DMS79 treated with DMSO at 0.1 percent for 48 hours (cell line): ENCODE results near the gene CDK5RAP1.

Experiments
- DNase-seq: peaks from one replicate; lab custom pipeline; 2025; lab: John Stamatoyannopoulos, UW

CDK5RAP1 gene

DNA sequence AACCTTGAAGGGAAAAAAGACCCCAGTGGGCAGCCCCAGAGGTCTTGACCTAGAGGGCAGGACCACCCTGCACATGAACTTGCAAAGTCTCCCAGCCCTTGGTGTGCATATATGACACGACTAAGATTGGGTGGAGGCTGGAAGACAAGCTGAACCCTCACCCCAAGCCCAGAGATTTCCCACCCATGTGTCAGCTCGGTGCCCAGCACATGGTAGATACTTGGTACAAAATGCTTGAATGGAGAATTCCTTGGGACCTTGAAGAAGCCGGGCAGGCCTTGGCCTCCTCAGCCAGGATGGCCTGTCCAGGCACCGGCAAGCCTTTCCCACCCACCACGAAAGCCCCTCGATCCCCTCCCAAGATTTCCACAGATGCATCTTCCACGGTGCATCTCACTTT, 67.7 kb downstream of the CDK5RAP1 start:
- DNase-seq = no peak

DNA sequence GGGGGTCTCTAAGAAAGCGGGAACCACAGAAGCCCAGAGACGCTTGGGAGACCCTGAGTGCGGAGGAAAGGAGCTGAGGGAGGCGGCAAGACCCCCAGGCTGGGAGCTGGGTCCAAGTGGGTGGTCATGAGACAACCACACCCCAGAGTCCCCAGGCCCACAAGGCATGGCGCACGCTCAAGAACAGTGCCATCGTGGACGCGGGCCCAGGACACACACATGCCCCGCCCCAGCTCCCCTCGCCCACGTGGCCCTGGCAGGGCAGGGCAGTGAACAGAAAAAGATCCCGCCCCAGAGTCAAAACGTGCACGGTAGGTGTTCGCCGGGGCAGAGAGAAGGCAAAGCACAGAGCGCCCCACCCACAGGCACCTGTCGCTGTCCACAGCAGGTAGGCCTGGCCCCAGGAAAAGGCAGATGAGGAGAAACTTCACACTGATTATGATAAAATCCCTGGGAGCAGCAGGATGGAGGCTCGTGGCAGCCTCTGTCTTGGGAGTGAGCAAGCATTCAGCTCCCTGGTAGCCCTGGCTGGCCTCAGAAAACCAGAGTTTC, 68.3 kb downstream of the CDK5RAP1 start:
- no peak for DNase-seq

DNA sequence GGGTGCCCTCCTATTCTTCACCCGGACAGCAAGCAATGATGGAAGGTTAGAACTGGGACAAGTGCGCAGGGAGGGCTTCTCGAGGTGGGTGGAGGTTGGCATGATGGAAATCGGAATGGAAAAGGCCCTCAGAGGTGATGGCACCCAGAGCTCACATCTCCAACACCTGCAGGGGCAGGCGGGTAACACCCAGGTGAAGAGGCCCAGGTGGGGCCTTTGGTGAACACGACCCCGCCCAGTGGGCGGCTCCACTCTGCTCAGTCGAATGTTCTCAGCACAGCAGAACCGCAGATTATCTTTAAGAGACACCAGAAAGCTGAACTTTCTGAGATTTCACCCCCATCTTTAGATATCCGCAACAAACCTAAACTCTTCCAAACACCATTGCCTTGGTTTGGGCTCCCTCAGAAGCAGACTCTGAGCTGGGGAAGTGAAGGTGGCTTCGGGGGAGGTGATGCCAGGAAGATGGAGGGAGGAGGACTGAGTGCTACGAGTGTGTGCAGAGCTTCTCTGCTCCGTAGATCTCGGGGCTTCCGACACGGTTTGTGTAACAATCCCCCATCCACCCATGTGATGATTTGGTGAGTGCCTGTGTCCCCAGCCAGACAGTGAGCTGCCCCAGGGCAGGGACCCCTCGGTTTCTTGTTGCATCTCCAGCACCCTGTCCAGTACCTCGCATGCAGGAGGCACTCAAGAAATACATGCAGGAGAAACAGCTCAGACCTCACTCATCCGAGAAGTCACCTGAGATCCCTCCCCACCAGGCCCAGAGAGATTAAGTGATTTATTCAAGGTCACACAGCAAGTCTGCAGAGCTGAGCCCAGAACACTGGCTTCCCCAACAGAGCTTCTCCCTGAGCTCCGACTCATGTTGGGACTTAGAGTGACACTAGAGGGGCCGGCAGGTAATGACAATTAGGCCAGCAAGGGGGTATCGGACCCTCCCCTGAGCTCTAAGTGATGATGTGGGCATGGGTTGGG, 72.9 kb downstream of the CDK5RAP1 start:
- no peak for DNase-seq

DNA sequence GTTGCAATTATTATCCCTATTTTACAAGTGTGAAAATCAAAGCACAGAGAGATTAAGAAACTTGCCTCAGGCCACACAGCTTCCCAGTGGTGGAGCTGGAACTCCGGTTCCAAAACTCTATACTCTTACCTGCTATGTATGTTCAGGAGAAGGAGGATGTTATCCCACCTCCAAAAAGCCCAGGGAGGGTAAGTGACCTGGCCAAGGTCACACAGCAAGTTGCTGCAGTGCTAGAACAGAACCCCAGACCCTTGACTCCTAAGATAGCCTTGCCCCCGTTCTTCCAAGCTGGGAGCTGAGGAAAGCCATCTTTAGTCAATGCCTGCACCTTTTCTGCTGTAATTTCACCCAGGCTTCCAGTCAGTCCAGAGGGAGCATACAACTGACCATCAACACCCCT, 76.0 kb downstream of the CDK5RAP1 start:
- no peak for DNase-seq

DNA sequence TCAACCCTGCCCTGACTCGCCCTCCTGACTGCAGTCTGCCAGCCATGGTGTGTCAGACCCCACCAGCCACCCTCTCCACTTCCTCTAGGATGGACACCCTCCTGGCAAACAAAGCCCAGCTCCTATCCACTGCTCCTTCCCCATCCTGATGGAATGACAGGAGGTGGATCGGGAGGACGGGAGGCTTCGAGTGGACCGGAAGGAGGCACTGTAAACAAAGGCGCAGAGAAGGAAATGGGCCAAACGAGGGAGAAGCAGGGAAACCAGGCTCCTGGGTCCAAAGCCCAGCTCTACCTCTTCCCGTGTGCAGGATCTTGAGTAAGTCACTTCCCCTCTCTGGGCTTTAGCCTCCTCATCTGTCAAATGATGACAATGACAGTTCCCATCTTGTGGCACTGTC, 78.1 kb downstream of the CDK5RAP1 start:
- no peak for DNase-seq

DNA sequence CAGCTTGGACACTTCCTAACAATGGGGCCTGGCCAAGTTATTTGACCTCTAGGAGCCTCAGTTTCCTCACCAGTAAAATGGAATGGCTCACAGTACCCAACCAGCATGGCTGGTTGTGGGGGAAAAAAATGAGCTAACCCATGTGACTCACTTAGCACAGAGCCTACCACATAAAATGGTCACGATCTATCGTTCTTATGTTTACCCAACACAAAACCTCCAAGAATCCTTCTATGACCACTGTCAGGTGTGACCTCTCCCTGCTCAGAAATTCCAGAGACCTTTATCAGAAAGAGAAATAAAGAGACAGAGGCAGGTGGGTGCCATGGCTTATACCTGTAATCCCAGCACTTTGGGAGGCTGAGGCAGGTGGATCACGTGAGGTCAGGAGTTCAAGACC, 78.9 kb downstream of the CDK5RAP1 start:
- DNase-seq = no peak

DNA sequence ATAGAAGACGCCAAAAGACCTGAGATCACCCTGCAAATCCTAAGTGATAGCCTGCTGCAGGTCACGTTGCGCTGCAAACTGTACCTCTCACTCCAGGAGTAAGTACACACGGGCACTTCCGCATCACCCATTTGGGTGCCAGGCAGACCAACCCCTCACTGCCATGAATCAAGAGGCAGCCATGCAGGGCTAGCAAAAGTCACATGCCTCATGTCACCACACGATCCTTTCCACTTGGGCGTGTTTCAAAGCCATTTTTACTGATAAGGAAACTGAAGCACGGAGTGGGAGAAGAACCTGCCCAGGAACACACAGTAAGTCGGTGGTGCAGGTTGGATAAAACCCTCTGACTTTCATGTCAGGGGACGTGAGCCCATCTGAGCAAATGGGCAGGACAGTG, 81.3 kb downstream of the CDK5RAP1 start:
- no peak for DNase-seq

DNA sequence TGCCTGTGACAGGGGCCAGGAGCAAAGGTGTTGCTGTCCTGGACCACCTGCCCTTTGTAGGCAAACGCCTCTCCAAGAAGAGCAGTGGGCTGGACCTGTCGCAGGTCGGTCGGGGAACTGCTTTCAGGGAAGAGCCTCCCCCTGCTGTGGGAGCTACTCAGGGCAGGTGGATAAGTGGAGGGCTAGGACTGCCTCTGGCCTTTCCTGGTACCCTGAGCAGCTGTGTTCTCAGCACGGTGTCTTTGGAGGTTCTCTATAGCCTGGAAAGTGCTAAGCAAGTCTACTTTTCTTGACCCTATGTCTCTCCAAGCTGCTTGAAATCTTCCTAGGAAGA, 83.3 kb downstream of the CDK5RAP1 start:
- DNase-seq = peak; percentile 3

DNA sequence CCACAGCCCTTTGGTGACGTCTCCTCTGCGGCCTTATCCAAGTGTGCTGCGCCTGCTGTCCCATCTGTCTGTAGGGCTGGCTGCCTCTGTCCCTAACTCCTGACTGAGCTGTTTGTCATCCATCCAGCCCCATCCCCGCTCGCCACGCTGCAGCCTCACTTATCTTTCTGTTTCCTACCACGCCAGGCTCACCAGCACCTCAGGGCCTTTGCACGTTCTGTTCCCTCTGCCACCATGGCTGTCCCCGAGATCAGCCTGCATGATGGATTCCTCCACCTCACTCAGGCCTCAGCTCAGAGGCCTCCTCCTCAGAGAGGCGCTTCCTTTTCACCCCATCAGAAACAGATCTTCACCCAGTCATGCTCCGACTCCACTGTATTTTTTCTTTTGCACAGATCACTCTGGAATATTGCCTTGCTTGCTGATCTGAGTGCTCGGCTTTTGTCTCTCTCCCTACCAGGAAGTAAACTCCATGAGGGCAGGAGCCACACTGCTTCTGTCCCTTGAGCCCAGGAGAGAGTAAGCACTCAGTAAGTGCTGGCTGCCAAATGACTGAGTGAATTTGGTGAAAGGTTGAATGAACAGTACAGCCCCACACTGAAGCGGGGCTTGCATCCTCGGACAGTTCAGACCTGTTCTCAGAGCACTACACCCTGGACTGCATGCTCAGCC, 83.8 kb downstream of the CDK5RAP1 start:
- no peak for DNase-seq

DNA sequence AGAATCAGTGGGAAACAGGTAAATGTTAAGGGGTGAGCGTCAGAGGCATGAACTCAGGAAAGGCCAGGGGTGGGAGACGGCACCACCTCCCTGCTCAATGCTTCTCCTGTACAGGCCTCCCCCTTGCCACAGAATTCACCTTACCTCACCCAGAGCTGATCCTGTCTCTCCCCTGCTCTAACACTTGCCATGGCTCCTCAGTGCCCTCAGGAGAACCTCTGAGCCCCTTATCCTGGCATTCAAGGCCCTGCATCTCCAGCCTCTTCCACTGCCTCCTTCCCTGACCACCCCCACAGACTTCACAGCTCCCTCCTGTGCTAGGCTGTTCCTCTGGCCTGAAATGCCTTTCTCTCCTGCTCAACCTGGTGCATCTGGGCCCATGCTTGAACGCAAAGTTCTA, 84.4 kb downstream of the CDK5RAP1 start:
- no peak for DNase-seq

DNA sequence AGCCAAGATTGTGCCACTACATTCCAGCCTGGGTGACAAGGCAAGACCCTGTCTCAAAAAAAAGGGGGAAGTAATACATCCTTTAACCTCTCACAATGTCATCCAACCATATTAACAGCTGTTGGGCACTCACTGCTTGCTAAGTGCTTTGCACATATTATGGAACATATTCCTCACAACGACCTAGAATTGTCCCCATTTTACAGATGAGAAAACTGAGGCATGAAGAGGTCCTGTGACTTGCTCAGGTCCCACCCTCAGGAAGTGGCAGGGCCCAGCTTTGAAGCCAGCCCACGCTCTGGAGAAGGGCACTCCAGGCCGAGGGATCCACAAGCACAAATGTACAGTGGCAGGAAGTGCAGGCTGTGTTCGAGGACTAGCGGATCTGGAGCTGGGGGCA, 85.0 kb downstream of the CDK5RAP1 start:
- DNase-seq = no peak

DNA sequence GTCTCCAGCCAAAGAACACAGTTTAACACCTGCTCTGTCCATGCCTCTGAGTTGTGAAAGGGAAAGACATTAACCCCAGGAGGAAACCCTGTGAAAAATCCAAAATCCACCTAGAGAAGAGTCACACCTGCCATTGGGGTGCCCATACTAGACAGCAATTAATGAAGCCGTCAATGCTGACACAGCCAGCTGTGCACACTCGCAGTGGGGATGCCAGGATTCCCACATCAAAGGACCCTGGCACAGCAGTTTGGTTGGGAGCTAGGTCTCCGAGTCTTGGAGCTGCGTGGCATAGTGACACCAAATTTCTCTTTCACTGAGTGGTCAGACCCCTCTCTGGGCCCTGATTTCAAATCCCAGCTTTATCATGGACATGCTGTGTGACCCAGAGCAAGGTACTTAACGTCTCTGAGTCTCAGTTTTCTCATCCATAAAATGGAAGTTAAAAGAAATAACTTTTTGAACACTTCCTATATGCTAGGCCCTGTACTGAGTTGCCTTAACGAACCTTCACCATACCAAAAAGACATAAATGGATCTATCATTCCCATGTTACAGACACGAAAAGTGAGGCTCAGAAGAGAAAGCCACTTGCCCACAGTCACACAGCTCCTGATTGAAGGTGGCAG, 87.5 kb downstream of the CDK5RAP1 start:
- no peak for DNase-seq

DNA sequence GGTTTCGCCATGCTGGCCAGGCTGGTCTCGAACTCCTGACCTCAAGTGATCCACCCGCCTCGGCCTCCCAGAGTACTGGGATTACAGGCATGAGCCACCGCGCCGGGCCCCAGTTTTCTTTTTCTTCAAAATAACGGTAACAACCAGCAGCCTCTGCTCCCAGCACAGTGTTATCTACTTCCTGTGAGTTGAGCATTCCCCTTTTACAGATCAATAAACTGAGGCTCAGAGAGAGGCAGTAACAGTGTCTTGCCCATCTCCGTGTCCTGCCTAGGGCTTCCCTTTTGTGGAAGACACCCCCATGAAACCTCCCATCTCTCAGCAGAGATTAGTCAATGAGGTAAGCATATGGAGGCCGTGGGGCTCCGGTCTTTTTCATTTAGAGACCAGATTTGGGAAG, 88.7 kb downstream of the CDK5RAP1 start:
- no peak for DNase-seq

DNA sequence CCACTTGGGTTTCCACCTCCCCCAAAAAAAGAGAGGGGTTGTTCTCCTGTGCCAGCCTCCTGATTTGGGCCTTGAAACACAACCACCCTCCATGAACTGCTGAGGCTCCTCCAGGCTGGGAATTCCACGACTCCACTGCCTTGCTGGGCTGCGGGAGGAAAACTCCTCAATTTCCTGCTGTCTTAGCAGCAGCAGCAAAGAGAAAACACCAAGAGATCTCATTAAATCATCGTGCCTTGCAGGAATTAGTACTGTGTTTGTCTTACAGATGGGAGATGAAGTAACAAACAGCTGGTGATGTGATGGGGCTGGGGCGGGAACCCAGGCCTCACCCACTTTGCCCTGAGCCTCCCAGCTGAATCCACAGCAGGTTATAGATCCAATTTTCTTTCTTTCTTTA, 89.3 kb downstream of the CDK5RAP1 start:
- no peak for DNase-seq

DNA sequence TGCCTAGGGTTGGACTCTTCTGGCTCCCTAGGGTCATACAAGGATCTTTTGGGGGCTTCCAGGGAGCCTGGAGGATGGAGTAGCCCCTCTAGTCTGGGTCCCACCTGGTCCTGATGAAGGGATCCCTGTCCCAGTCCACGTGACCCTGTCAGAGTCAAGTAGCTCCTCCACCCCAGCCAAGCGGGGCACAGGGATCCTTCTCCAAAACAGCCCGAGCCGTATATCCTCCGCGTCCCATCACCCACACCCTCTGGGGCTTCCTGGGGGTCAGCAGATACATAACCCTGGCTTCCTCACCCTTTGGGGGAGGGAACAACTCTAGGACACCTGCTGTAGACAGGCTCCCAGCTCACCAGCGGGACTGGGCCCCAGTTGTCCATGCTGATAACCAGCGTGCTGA, 90.3 kb downstream of the CDK5RAP1 start:
- no peak for DNase-seq

DNA sequence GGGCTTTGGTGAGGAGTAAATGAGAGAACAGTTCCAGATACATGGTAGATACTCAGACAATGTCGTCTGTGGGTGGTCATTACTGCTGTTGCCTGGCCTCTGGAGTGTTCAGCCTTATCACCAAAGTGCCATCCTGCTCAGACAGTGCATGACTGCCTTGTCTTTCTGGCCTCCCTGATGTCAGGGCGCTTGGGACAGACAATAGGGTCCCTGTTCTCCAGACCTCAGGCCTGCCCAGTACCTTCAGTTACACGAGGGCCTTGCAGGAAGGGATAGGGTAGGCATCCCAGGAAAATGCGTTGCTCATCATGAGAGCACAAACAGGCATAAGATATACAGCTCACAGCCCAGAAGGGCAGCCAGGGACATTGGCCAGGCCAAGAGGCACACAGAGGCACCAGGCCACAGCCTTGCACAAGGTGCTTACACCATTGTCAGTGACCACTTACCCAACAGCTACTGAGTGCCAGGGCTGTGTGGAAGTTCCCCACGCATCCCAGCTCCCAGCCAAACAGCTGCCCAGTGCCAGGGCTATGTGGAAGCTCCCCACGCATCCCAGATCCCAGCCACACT, 90.9 kb downstream of the CDK5RAP1 start:
- DNase-seq = no peak

DNA sequence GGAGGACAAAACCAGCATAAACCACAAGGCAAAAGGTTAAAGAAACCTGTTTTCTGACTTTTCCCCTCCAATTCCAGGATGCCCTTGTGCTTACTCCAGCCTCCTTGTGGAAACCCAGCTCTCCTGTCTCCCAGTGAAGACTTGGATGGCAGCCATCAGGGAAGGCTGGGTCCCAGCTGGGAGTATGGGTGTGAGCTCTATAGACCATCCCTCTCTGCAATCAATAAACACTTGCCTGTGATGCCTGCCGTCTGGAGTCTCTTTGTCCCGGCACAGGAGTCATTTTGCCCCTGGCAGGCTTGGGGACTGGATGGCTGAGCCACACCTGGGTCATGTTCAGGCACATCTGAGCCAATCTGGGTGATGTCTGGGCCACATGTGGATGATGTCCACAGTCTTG, 91.7 kb downstream of the CDK5RAP1 start:
- DNase-seq = peak; percentile 2
